Mesenchymal stem cell (in vitro differentiated cells and primary cell): ENCODE data around the gene SLC12A5.

ENCODE experiments used
- DNase-seq: peaks from one replicate; pipeline ENCODE4 v3.0.0-alpha.2; 2013
- H2AFZ ChIP-seq: one replicate; pipeline ENCODE4 v1.6.1; 2013; ENCODE audit warnings: low read depth, mild to moderate bottlenecking, control low read depth, inconsistent platforms, low read length, moderate library complexity
- H2AK5ac ChIP-seq: 2 replicates; pipeline ENCODE4 v1.6.1; 2013; ENCODE audit warnings: low read length, moderate library complexity, mild to moderate bottlenecking, inconsistent platforms; ENCODE audit not compliant: severe bottlenecking
- H2BK120ac ChIP-seq: one replicate; pipeline ENCODE4 v1.6.1; 2013; ENCODE audit warnings: low read depth, mild to moderate bottlenecking, inconsistent platforms, low read length, moderate library complexity
- H2BK12ac ChIP-seq, 2 experiments: one replicate each; pipeline ENCODE4 v1.6.1; 2013; ENCODE audit warnings: inconsistent platforms in 2 of 2, low read length in 2 of 2, mild to moderate bottlenecking in 2 of 2, moderate library complexity in 2 of 2, control low read depth in 1 of 2
- H2BK15ac ChIP-seq: one replicate; pipeline ENCODE4 v1.6.1; 2013; ENCODE audit warnings: mild to moderate bottlenecking, low read depth, inconsistent platforms; ENCODE audit not compliant: poor library complexity, severe bottlenecking
- H2BK5ac ChIP-seq: 2 replicates; pipeline ENCODE4 v1.6.1; 2013; ENCODE audit warnings: low read depth, mild to moderate bottlenecking, low read length, control low read depth, inconsistent platforms; ENCODE audit not compliant: poor library complexity, severe bottlenecking
- H3K14ac ChIP-seq, 2 experiments: one replicate each; pipeline ENCODE4 v1.6.1; 2013; ENCODE audit warnings: inconsistent platforms in 2 of 2, low read length in 2 of 2, control low read depth in 1 of 2, mild to moderate bottlenecking in 1 of 2, moderate library complexity in 1 of 2
- H3K18ac ChIP-seq, 2 experiments: one replicate each; pipeline ENCODE4 v1.6.1; 2013; ENCODE audit warnings: inconsistent platforms in 2 of 2, low read length in 2 of 2, control low read depth in 1 of 2, low read depth in 1 of 2, mild to moderate bottlenecking in 1 of 2
- H3K23ac ChIP-seq, 2 experiments: one replicate each; pipeline ENCODE4 v1.6.1; 2013; ENCODE audit warnings: inconsistent platforms in 2 of 2, low read length in 2 of 2, mild to moderate bottlenecking in 2 of 2, moderate library complexity in 2 of 2, control low read depth in 1 of 2
- H3K27ac ChIP-seq: 2 replicates; pipeline ENCODE4 v1.5.1; 2013; ENCODE audit warnings: mild to moderate bottlenecking, moderate library complexity, low read length, control low read depth, inconsistent platforms; ENCODE audit not compliant: poor library complexity, severe bottlenecking
- H3K27me3 ChIP-seq, 2 experiments: 2 replicates each; pipeline versions ENCODE4 v1.6.1 to v1.7.0; 2013; ENCODE audit warnings: low read length in 2 of 2, mild to moderate bottlenecking in 2 of 2, moderate library complexity in 2 of 2, control low read depth in 1 of 2, inconsistent platforms in 1 of 2; ENCODE audit not compliant: control insufficient read depth in 1 of 2, insufficient read depth in 1 of 2
- H3K36me3 ChIP-seq, 2 experiments: 2 replicates each; pipeline versions ENCODE4 v1.6.1 to v1.7.0; 2013; ENCODE audit warnings: low read length in 2 of 2, control low read depth in 1 of 2, inconsistent platforms in 1 of 2, low read depth in 1 of 2, mild to moderate bottlenecking in 1 of 2; ENCODE audit not compliant: insufficient read depth in 2 of 2, control insufficient read depth in 1 of 2
- H3K4ac ChIP-seq, 2 experiments: one replicate each; pipeline ENCODE4 v1.6.1; 2013; ENCODE audit warnings: inconsistent platforms in 2 of 2, low read length in 2 of 2, mild to moderate bottlenecking in 2 of 2, moderate library complexity in 2 of 2, control low read depth in 1 of 2, low read depth in 1 of 2
- H3K4me1 ChIP-seq: 2 replicates; pipeline ENCODE4 v1.6.1; 2013; ENCODE audit warnings: low read depth, low read length, control low read depth; ENCODE audit not compliant: control insufficient read depth, insufficient read depth
- H3K4me2 ChIP-seq: 2 replicates; pipeline ENCODE4 v1.6.1; 2013; ENCODE audit warnings: low read length, mild to moderate bottlenecking, inconsistent platforms; ENCODE audit not compliant: poor library complexity, severe bottlenecking
- H3K4me3 ChIP-seq, 2 experiments: 2 replicates each; pipeline versions ENCODE4 v1.5.1 to v1.7.0; 2013; ENCODE audit warnings: low read length in 2 of 2, mild to moderate bottlenecking in 2 of 2, control low read depth in 1 of 2, low read depth in 1 of 2; ENCODE audit not compliant: insufficient read depth in 1 of 2
- H3K79me1 ChIP-seq: replicated peaks from 2 replicates; pipeline ENCODE4 v1.6.1; 2013; ENCODE audit warnings: mild to moderate bottlenecking, control low read depth, low read length, inconsistent platforms; ENCODE audit not compliant: poor library complexity, severe bottlenecking
- H3K9ac ChIP-seq: 2 replicates; pipeline ENCODE4 v1.7.0; 2013; ENCODE audit warnings: mild to moderate bottlenecking, low read length, moderate library complexity
- H3K9me3 ChIP-seq: 2 replicates; pipeline ENCODE4 v1.7.0; 2013; ENCODE audit warnings: mild to moderate bottlenecking, low read length; ENCODE audit not compliant: control insufficient read depth
- H4K8ac ChIP-seq: one replicate; pipeline ENCODE4 v1.6.1; 2013; ENCODE audit warnings: inconsistent platforms, mild to moderate bottlenecking, low read length, moderate library complexity
- H4K91ac ChIP-seq: one replicate; pipeline ENCODE4 v1.6.1; 2013; ENCODE audit warnings: mild to moderate bottlenecking, low read length, inconsistent platforms
- WGBS: methylation state at CpG from one replicate; pipeline ENCODE4 v1.1.7; 2013; ENCODE audit warnings: mixed read lengths; 5-methylcytosine and 5-hydroxymethylcytosine counted together

The SLC12A5 gene

DNA sequence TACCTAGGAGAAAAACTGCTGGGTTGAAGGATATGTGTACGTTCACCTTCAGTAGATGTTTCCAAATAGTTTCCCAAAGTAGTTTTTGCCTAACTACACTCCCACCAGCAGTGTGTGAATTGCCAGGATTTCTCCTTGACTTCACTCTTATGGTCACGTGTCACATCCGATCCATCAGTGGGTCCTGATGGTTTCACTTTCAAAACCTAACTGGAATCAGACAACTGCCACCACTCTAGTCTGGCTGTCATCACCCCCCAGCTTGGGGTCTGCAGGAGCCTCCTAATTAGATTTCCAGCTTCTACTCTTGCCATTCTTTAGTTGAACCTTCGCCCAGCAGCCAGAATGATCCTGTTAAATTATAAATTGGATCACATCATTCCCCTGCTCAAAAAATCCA, 8.5 kb upstream of the SLC12A5 start:
- Histone ChIP-seq H3K27ac (no peak overlapping the region), H3K4ac (no peak overlapping the region), H2BK15ac (no peak overlapping the region), H2AFZ (no peak overlapping the region), H3K23ac (no peak overlapping the region), H3K4me3 (no peak overlapping the region), H2BK120ac (no peak overlapping the region), H3K4me2 (no peak overlapping the region), H3K9me3 (no peaks in the 10 kb centered on the region), H3K9ac (no peak overlapping the region), H4K91ac (no peak overlapping the region), H2BK5ac (no peak overlapping the region), H2AK5ac (no peak overlapping the region), H3K27me3 (peaks cover 74 to 86% of the 10 kb centered on the region in 2 experiments), H3K14ac (no peak overlapping the region), H4K8ac (no peak overlapping the region), H3K79me1 (no peaks in the 10 kb centered on the region), H3K4me1 (peaks cover 16% of the 10 kb centered on the region), H3K36me3 (no peaks in the 10 kb centered on the region), H2BK12ac (no peak overlapping the region), H3K18ac (no peak overlapping the region)
- no peak for DNase-seq
- 94% methylated on average over 4 of the region's 4 CpGs for WGBS

DNA sequence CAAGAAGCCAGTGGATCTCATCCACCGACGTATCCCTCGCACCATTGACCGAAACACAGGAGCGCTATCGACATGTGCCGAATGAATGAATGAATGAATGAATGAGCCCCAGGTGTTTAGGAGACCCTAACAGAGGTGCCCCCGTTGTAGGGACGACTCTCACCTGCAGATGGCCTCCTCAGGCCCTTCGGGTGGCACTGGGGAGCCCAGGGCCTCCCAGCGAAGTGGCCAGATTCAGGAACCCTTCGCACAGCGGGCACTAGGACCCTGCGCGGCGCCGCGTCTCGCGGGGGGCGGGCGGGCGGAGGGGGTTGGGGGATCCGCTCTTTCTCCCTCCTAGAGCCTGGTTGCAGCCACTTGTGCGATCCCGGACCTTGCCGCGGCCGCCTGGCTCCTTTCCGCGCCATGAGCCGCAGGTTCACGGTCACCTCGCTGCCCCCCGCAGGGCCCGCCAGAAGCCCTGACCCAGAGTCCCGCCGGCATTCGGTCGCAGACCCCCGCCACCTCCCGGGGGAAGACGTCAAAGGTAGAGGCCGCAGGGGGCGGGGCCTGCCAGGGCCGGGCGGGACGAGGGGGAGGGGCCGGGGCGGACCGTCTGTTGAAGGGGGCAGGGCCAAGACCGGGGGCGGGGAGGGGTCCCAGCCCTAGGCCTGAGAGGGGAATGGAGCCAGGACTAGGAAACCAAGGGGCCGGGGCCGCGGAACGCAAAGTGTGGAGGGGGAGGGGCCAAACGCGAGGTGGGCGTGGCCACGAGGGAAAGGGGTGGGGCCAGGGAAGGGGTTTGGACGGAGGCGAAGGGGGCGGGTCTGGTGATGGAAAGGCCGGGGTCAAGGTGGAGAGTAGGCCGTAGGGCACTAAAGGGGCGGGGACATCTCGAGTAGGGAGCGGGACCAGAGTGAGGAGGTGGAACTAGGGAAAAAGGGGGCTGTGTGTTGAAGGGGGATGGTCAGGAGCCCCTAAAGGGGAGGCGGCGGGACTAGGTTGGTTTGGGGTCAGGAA, 7.4 kb upstream of the SLC12A5 start:
- peak overlapping the region; percentile 81 for H3K4me2 ChIP-seq
- 9% methylated on average over 67 of the region's 71 CpGs for WGBS

GRCh38 chr20:46022411-46023147, 6.4 kb upstream of the SLC12A5 start:
- Histone ChIP-seq H3K4me3 (peak overlapping the region in 1 of 2 experiments; percentile 72), H2BK120ac (no peak overlapping the region)
- 4% methylated on average over 37 of the region's 37 CpGs for WGBS

More for the DNA sequence above, 7.4 kb upstream of the SLC12A5 start:
- Histone ChIP-seq H3K18ac (no peak overlapping the region), H4K8ac (no peak overlapping the region), H2AK5ac (no peak overlapping the region), H2BK120ac (no peak overlapping the region), H3K14ac (no peak overlapping the region), H3K4ac (no peak overlapping the region), H3K9me3 (no peaks in the 10 kb centered on the region), H2AFZ (no peak overlapping the region), H3K79me1 (no peaks in the 10 kb centered on the region), H3K36me3 (no peaks in the 10 kb centered on the region), H3K9ac (no peak overlapping the region), H3K27ac (no peak overlapping the region), H2BK12ac (no peak overlapping the region), H3K4me1 (peaks cover 16% of the 10 kb centered on the region), H3K23ac (no peak overlapping the region), H3K27me3 (peaks cover 81 to 88% of the 10 kb centered on the region in 2 experiments), H3K4me3 (peak overlapping the region; percentile 47 to 55), H2BK5ac (no peak overlapping the region), H2BK15ac (no peak overlapping the region), H4K91ac (no peak overlapping the region)
- DNase-seq, result peak; percentile 26

GRCh38 chr20:46023148-46023484, 5.9 kb upstream of the SLC12A5 start:
- H3K9me3 ChIP-seq, result no peaks in the 10 kb centered on the region
- no peak overlapping the region for H3K4me3 ChIP-seq
- H3K18ac ChIP-seq, result no peak overlapping the region
- no peak overlapping the region for H2BK5ac ChIP-seq
- H3K4me1 ChIP-seq, result peaks cover 16% of the 10 kb centered on the region
- no peak overlapping the region for H3K4ac ChIP-seq
- H3K36me3 ChIP-seq, result no peaks in the 10 kb centered on the region
- no peak overlapping the region for H3K4me2 ChIP-seq
- no peak overlapping the region for H2BK120ac ChIP-seq
- H2AK5ac ChIP-seq, result no peak overlapping the region
- no peak overlapping the region for H3K23ac ChIP-seq
- no peak overlapping the region for H2AFZ ChIP-seq
- peaks cover 82 to 90% of the 10 kb centered on the region in 2 experiments for H3K27me3 ChIP-seq
- no peak overlapping the region for H2BK12ac ChIP-seq
- H3K27ac ChIP-seq, result no peak overlapping the region
- no peaks in the 10 kb centered on the region for H3K79me1 ChIP-seq
- H3K14ac ChIP-seq, result no peak overlapping the region
- 32% methylated on average over 8 of the region's 8 CpGs for WGBS
- H2BK15ac ChIP-seq, result no peak overlapping the region
- no peak overlapping the region for H4K8ac ChIP-seq
- no peak for DNase-seq
- no peak overlapping the region for H4K91ac ChIP-seq
- no peak overlapping the region for H3K9ac ChIP-seq

More at GRCh38 chr20:46022411-46023147, 6.4 kb upstream of the SLC12A5 start:
- H2AFZ ChIP-seq, result no peak overlapping the region
- H3K4me2 ChIP-seq, result peak overlapping the region; percentile 9
- H3K14ac ChIP-seq, result no peak overlapping the region
- no peak overlapping the region for H2AK5ac ChIP-seq
- H3K9me3 ChIP-seq, result no peaks in the 10 kb centered on the region
- H3K4ac ChIP-seq, result no peak overlapping the region
- no peak overlapping the region for H3K9ac ChIP-seq
- peaks cover 82 to 90% of the 10 kb centered on the region in 2 experiments for H3K27me3 ChIP-seq
- no peak overlapping the region for H2BK12ac ChIP-seq
- H2BK15ac ChIP-seq, result no peak overlapping the region
- H3K36me3 ChIP-seq, result no peaks in the 10 kb centered on the region
- DNase-seq, result no peak
- no peak overlapping the region for H4K8ac ChIP-seq
- H3K79me1 ChIP-seq, result no peaks in the 10 kb centered on the region
- H3K18ac ChIP-seq, result no peak overlapping the region
- no peak overlapping the region for H4K91ac ChIP-seq
- no peak overlapping the region for H2BK5ac ChIP-seq
- no peak overlapping the region for H3K23ac ChIP-seq
- peaks cover 16% of the 10 kb centered on the region for H3K4me1 ChIP-seq
- H3K27ac ChIP-seq, result no peak overlapping the region
